ENCODE results near the gene SUV39H2. TPM values are rescaled to one million over a fixed set of nuclear protein-coding genes. Genes with fewer than 3 reads are reported as not detected.

The SUV39H2 gene
- total RNA-seq, 2 experiments from 2014 or later: 19.4 to 22.3 TPM

Other genes starting within 250 kb of the SUV39H2 start
- 100 to 1,000 TPM; 188 to 200 TPM for gene FAM107B, start 104.0 kb upstream of the SUV39H2 start, total RNA-seq
- 1 to 10 TPM in 1 of 2 experiments, under 1 TPM in 1; 0.82 to 1.0 TPM for gene CDNF, start 40.8 kb upstream of the SUV39H2 start, total RNA-seq
- 10 to 100 TPM; 23.0 to 25.1 TPM for gene HSPA14, start 40.6 kb upstream of the SUV39H2 start, total RNA-seq
- gene MSANTD7, start 40.6 kb upstream of the SUV39H2 start, total RNA-seq: 10 to 100 TPM; 17.0 to 19.4 TPM
- 10 to 100 TPM; 47.1 to 47.7 TPM for gene DCLRE1C, start 75.2 kb downstream of the SUV39H2 start, total RNA-seq
- under 1 TPM; 0.78 to 0.88 TPM for gene MEIG1, start 80.5 kb downstream of the SUV39H2 start, total RNA-seq
- under 1 TPM; 0.45 to 0.61 TPM for gene OLAH, start 165.1 kb downstream of the SUV39H2 start, total RNA-seq
- gene ACBD7, start 209.9 kb downstream of the SUV39H2 start, total RNA-seq: 1 to 10 TPM; 1.5 to 1.8 TPM
- gene RPP38, start 218.5 kb downstream of the SUV39H2 start, total RNA-seq: 10 to 100 TPM; 14.6 to 17.6 TPM